ENCODE data around the gene LANCL2. TPM values are rescaled to one million over a fixed set of nuclear protein-coding genes. Genes with fewer than 3 reads are reported as not detected.

The LANCL2 gene
- total RNA-seq, result 10 to 100 TPM in 1 of 2 donors, 1 to 10 TPM in 1; 6.6 to 11.4 TPM

- TF ChIP-seq CTCF (IDR thresholded peaks at IDR 0.05), result no peak
- ATAC-seq (ENCODE audit: insufficient number of reproducible peaks, low FRiP score, low read depth) (no peak), DNase-seq (ENCODE audit: low spot score) (no peak)
- no peaks in the 10 kb centered on the region for H3K27me3 ChIP-seq (replicated peaks; ENCODE audit: insufficient read depth)
- H3K4me3 ChIP-seq, result peak within 1 kb of the TSS; percentile 97
- H3K36me3 ChIP-seq, result no peaks in the 10 kb centered on the region
- H3K27ac ChIP-seq, result peak within 1 kb of the TSS; percentile 98 to 99
- H3K9me3 ChIP-seq, result no peaks in the 10 kb centered on the region
- peaks cover 12 to 17% of the 10 kb centered on the region in 2 donors for H3K4me1 ChIP-seq (ENCODE audit: control insufficient read depth in 1 of 2, low read depth in 2 of 2)
Observed at GRCh38 chr7:55365205-55365674, at the start of gene LANCL2. Gene LANCL2 (plus strand): TSS chr7:55365337. CDS start chr7:55366026, 689 bp downstream.

- ATAC-seq (ENCODE audit: insufficient number of reproducible peaks, low FRiP score, low read depth) (peak; percentile 69), DNase-seq (ENCODE audit: low spot score) (peak; percentile 25)
- no peaks in the 10 kb centered on the region for H3K36me3 ChIP-seq
- H3K4me3 ChIP-seq, result no peak overlapping the region
- no peaks in the 10 kb centered on the region for H3K27me3 ChIP-seq (replicated peaks; ENCODE audit: insufficient read depth)
- H3K27ac ChIP-seq, result no peak overlapping the region
- H3K4me1 ChIP-seq (ENCODE audit: control insufficient read depth in 1 of 2, low read depth in 2 of 2), result peaks cover 2 to 16% of the 10 kb centered on the region in 2 donors
- H3K9me3 ChIP-seq, result no peaks in the 10 kb centered on the region
- TF ChIP-seq CTCF (IDR thresholded peaks at IDR 0.05), result no peak
Observed at GRCh38 chr7:55325371-55325792, 39.8 kb upstream of the LANCL2 start.

- H3K27me3 ChIP-seq (replicated peaks; ENCODE audit: insufficient read depth), result no peaks in the 10 kb centered on the region
- H3K36me3 ChIP-seq, result no peaks in the 10 kb centered on the region
- ATAC-seq (ENCODE audit: insufficient number of reproducible peaks, low FRiP score, low read depth), result no peak
- DNase-seq (ENCODE audit: low spot score), result no peak
- H3K4me3 ChIP-seq, result no peak overlapping the region
- H3K27ac ChIP-seq, result no peak overlapping the region
- TF ChIP-seq CTCF (IDR thresholded peaks at IDR 0.05), result no peak
- no peaks in the 10 kb centered on the region for H3K9me3 ChIP-seq
- peaks cover 2 to 16% of the 10 kb centered on the region in 2 donors for H3K4me1 ChIP-seq (ENCODE audit: control insufficient read depth in 1 of 2, low read depth in 2 of 2)
Observed at GRCh38 chr7:55326081-55326835, 38.9 kb upstream of the LANCL2 start.

GRCh38 chr7:55326945-55327626, 38.1 kb upstream of the LANCL2 start:
- no peak overlapping the region for H3K4me3 ChIP-seq
- no peaks in the 10 kb centered on the region for H3K36me3 ChIP-seq
- H3K4me1 ChIP-seq (ENCODE audit: control insufficient read depth in 1 of 2, low read depth in 2 of 2), result peaks cover 2 to 16% of the 10 kb centered on the region in 2 donors
- H3K27ac ChIP-seq, result no peak overlapping the region
- ATAC-seq (ENCODE audit: insufficient number of reproducible peaks, low FRiP score, low read depth), result no peak
- H3K9me3 ChIP-seq, result no peaks in the 10 kb centered on the region
- H3K27me3 ChIP-seq (replicated peaks; ENCODE audit: insufficient read depth), result no peaks in the 10 kb centered on the region
- no peak for DNase-seq (ENCODE audit: low spot score)
- TF ChIP-seq CTCF (IDR thresholded peaks at IDR 0.05), result no peak

- Histone ChIP-seq H3K4me3 (no peak overlapping the region), H3K4me1 (ENCODE audit: control insufficient read depth in 1 of 2, low read depth in 2 of 2) (no peaks in the 10 kb centered on the region), H3K9me3 (no peaks in the 10 kb centered on the region), H3K27me3 (replicated peaks; ENCODE audit: insufficient read depth) (no peaks in the 10 kb centered on the region), H3K27ac (no peak overlapping the region), H3K36me3 (no peaks in the 10 kb centered on the region)
- ATAC-seq (ENCODE audit: insufficient number of reproducible peaks, low FRiP score, low read depth) (no peak), DNase-seq (ENCODE audit: low spot score) (no peak)
- no peak for TF ChIP-seq CTCF (IDR thresholded peaks at IDR 0.05)
Observed at GRCh38 chr7:55335151-55335550, 30.0 kb upstream of the LANCL2 start.
